Glomerular endothelial cell (primary cell): ENCODE results near the gene CEP57L1. TPM values are rescaled to one million over a fixed set of nuclear protein-coding genes. Genes with fewer than 3 reads are reported as not detected.
"Not testable (repeated sequence)": the region's sequence is repeated elsewhere in the genome, so short reads cannot be mapped to it uniquely, and the experiment has no call there.

ENCODE experiments used
- DNase-seq: peaks from one replicate; pipeline ENCODE4 v3.0.0-alpha.2; 2011; ENCODE audit warnings: low read depth, low spot score; ENCODE audit errors: extremely low read depth
- total RNA-seq: library from RNA; depleted of rRNA; stranded (reverse); fragments of >200 nt; gene quantifications from 2 replicates; pipeline ENCODE4 v1.2.3, GENCODE V29; 2015

CEP57L1 gene
- total RNA-seq, 1 donor from 2014 or later: 17.3 TPM

DNA sequence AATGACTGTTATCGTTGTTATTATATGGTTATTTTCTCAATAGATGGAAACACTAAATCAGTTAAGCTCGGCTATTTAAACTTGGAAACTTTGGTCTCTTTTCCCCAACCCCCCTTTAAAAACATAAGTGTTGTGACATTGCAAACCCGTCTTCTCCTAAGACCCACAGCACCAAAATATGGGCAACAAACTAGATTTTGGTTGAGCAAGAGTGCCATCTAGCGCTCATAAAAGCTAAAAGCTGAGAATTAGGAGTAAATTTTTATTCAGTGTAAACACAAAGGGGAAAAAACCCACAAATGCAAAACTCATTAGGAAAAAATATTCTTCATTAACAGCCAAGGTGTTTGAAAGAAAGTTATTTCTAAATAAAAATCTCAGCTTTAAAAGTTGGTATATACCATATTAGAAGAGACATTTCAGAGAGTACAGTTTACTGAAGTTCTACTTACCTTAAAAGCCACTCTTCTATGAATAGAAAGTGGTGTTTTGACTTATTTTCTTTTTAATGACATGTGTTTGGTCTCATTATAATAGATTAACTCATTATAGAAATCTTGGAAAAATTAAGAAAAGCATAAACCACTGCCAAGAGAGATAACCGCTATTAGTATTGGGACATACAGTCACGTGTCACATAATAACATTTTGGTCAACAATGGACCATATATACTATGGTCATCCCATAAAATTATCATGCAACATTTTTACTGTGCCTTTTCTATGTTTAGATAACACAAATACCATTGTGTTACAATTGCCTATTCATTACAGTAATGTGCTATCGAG lies 21.8 kb upstream of the CEP57L1 start:
- no peak for DNase-seq

DNA sequence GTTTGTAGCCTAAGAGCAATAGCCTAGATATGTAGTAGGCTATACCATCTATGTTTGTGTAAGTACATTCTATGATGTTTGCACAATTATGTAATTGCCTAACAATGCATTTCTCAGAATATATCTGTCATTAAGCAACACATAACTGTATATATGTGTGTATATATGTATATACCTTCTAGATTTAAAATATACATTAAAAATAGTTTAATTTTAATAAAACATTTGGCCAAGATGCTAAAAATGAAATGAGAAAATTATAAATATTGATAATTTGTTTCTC lies 21.2 kb upstream of the CEP57L1 start:
- DNase-seq: no peak

DNA sequence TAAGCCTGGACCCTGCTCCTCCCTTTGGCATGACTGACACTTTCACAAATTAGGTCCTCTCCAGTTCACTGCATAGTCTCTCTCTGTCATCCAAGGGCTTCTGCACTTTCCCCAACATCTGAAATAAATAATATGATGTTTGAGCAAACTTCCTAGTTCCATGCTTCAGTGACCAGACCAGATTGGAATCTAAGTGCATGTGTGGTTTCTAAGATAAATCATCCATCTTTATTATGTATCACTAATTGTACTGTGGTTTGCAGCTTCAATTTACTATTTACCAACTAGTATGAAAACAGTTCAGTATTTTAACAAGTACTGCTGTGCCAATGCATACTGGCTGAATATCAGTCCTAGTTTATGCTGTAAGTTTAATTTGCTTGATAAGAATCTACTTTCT lies 19.4 kb upstream of the CEP57L1 start:
- DNase-seq: no peak

DNA sequence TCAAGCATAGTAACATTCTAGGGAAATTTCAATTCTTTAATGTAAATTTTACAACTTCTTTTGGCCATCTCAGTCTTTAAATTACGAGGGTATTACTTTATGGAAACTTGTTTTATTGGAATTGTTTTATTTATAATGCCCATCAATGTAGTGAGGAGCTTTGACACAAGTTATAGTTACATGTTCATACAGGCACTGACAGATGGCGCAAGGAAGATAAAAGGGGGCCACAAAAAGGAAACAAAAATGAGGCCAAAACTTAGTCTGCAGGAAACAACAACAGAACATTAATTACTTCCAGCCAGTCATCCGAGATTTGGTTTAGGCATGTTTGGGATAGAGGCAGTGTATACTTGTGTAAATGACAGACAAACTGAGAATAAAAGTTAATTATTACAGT lies 18.9 kb upstream of the CEP57L1 start:
- no peak for DNase-seq

DNA sequence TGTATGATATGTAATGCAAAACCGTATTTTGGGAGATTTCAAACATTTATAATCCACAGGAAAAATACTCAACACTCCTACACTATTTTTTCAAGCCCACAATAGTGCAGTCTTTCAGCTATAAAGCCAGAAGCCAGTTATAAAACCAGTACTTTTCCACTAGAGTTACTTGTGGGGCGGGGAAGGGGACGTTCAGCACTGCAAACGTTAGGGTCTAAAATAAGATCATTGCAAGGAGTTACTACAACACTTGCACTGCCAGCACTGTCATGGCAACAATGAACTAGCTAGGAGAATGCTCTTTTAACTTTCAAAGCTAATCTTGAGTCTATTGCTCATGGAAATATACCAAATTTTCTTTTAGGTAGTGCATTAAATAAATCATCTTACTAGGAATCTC lies 15.3 kb upstream of the CEP57L1 start:
- DNase-seq: no peak

DNA sequence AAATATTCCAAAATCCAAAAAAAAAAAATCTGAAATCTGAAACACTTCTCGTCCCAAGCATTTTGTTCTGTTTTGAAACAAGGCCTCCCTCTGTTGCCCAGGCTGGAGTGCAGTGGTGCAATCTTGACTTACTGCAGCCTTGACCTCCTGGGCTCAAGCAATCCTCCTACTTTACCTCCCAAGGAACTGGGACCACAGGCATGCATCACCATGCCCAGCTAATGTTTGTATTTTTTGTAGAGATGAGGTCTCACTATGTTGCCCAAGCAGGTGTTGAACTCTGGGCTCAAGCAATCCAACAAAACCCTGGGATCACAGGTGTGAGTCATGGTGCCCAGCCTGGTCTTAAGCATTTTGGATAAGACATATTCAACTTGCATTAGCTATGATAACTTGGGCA lies 14.3 kb upstream of the CEP57L1 start:
- no peak for DNase-seq

DNA sequence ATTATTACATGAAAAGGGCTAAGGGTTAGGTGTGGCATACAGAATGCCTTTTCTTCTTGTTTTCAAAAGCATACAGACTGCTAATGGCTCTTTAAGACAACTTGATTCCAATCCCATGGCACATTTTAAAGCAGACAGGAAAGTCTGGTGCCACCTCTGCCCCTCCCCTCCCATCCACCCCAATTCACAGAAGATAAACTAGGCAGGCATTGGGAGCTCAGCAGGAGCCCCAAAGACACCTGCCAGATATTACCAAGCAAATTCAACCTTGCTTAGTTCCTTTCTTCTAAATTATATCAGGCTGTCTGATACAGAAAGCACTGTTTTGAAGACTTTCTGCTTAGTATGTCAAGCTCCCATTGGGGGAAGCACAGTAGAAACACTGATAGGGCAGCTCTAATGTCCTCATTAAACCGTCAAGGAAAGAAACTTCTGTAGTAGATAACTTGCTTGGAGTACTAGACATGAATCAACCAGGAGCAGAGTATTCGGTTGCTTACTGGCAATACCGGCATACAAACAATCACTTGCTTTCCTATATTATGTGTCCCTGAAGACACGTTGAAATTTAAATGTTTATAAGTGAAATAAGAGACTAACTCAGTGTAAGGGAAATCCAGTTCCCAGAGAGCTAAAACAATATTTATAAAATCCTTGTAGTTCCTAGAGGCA lies 13.7 kb upstream of the CEP57L1 start:
- no peak for DNase-seq

DNA sequence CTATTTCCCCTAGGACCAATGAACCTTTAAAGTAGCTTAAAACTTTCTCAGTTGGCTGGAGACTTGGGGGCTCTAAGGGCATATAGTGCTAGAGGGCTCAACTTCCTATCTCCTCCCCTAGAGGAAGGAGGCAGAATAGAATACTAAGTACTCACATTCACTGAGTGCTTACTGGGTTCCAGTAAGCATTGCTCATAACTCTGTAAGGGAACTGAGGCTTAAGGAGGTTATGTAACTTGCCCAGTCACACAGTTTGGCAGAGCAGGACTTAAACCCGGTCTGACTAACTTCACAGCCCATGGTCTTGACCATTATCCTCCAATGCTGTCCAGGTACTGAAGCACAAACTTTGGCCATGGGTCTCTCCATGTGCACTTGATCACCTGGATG lies 13.1 kb upstream of the CEP57L1 start:
- no peak for DNase-seq

DNA sequence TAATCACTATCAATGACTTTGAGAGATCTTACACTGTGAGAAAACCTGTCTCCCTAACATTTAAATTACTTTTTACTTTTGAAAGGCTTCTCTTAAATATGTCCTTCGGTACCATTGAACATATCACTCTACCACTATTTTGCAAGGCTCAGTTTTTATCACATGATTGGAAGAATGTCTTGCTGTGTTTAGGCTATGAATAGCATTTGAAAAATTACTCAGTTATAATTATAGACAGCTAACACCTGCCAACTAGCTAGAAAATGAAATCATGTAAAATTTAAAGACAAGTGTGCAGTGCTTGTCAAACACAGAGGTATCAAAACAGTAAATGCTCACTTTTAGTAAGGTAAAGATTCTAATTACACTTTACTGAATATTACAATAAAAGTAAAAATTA lies 11.7 kb upstream of the CEP57L1 start:
- no peak for DNase-seq

DNA sequence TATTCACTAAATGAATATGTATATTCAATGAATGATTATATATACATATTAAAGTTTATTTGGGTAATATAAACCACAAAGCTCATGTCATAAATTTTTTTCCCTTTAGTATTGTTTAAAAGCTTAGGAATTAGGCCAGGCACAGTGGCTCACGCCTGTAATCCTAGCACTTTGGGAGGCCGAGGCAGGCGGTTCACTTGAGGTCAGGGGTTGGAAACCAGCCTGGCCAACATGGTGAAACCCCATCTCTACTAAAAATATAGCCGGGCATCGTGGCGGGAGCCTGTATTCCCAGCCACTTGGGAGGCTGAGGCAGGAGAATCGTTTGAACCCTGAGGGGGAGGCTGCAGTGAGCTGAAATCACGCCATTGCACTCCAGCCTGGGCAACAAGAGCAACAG lies 11.2 kb upstream of the CEP57L1 start:
- DNase-seq: not testable (repeated sequence)

DNA sequence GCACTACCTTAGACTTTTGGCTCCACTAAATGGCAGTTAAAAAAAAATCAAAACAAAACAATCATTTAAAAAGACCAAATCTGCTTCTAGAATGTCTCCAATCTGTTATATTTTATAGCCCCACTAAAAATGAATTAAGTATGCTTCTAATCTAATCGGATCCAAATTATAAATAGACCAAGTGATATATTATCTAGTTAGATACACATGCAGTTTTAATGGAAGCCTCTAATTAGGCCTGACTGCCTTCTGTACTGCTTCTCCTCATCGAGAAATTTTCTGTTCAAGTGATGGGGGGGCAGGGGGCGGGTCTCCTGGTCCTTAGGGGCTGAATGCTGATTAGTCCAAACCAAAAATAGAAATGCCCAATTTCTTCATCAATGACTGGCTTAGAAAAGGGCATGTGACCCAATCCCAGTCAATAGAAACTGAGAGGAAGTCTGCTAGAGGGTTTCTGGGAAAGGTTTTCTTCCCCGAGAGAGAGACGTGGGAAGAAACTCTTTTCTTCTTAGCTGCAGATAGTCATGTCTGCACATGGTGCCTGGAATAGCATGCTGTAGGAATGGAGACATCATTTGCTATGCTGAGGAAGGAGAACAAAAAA lies 7.5 kb upstream of the CEP57L1 start:
- DNase-seq: no peak

DNA sequence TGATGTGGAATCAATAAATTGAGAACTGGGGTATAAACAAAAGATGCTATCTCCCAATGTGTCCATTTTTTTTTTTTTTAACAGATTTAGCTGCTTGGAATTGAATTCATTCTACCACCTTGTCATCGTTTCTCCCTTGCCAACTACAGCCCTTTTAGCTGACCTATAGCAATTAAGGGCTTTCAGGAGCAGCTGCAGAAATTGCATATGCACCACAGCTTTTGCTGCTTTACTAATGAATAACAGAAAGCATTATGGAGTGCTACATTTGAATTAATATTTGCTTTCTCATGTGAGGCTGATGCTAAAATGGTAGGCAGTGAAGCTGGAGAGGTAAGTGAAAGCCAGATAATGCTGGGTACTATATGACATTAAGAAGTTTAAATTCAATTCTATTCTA lies 6.3 kb upstream of the CEP57L1 start:
- no peak for DNase-seq

DNA sequence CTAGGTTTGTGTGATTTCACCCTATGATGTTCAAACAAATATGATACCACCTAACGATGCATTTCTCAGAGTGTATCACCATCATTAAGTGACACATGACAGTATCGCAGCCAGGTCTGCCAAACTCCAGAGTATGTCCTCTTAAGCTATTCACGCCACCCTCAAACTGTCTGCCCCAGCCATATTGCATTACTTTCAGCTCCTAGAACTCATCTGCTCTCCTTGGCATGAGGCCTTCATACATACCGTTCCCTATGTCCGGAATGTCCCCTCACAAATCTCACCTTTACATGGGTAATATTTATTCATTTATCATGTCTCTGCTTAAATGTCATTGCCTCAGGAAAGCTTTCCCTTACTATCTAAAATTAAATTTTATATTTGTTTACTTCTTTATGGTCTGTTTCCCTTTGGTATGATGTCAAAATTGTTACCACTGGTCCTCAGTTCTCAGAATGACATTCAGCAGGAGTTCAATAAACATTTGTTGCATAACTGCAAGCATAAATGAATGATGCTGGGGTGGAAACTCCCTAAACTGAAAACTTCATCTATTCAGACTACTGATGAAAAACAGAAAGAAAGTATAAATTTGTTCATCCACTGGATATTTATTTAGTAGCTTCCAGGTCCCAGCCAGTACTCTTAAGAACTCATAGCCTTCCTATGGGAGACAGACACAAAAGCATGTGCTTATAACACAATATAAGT lies 3.8 kb upstream of the CEP57L1 start:
- DNase-seq: no peak

DNA sequence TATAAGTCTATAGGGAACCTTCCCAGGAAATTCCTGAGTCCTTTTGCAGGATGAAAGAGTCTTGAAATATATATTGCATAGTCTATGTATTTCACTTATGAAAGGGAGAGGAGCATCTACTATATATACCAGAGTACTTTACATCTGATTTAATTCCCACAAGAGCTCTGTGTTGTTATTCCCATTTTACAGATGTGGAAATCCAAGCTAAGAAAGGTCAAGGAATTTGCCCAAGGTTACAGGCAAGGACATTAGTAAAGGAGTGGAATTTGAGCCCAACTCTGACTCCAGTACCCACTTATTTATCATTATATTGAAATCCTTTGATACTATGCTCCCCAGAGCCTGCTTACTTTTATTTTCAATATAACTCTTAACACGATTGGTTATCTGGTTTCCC lies 3.2 kb upstream of the CEP57L1 start:
- DNase-seq: no peak

DNA sequence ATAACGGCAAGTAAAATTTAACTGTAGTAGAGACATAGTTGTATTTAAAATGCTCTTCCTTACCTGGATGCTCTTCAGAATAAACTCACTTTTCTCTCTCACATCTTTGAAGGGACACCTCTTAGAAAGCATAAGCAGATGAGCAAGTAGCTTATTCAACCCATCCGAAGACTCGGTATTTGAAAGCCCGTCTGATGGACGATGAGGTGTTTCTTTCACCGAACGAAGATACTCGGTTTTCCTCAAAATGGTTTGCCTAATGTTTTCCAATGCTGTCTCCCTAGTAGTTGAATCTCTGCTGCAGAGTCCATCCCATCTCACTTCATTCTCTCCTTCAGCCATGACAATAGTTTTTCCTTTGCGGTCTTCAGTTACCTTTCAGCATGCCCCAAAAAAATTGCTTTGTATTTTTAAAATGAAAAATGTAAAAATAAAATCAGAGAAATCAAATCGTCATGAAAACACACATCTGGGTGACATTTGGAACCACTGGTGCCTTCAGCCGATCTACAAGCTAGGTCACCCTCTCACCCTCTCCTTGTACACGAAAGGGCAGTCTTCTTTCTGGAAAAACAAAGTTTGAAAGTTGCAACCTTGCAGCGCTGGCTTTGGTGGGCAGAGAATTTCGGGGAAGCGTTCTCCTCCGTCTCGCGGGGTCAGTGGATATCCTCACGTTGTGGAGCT lies 1.4 kb upstream of the CEP57L1 start:
- DNase-seq: no peak

DNA sequence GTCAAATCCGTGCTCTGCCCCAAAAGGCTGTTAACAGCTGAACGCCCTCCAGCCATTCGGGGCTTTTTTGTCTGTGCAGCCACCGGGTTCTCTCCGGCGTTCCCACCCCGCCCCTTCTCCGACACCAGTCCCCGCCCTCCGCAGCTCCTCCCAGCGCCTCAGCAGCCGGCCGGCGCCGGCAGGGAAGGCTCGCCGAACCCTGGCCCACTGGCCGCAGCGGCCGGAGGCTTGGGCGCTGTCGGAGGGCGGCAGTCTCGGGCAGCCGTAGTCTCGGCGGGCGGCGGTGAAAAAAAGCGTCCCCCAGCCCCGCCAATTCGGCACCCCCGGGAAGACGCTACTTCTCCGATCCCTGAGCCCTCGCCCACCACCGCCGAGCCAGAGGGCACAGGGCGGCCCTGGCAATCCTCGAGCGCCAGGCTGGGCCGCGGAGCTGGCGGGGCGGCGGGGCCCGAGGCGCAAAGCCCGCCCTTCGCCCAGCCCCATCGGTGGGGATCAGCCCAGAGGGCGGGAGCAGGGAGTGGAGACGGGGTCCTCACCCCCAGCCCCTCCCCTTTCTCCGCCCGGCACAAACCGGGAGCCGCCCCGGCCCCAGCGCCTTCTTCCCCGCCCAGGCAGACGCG lies 781 bp upstream of the CEP57L1 start, which contains the start of gene SESN1:
TSS of gene SESN1 (minus strand) at position 431 of the 620 bp plus-strand sequence. CDS start 773 bp downstream, outside the sequence.
- DNase-seq: no peak

DNA sequence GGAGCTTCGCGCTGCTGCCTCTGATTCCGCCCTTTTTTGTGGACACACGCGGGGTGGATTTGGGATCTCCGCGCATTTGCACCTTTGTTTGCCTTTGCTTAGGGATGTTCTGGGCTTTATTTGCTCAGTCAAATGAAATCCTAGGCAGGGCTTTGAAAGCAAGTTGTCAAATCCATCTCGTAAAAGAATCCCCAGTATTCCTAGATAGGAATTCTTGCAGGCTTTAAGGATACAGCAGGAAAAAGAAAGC lies 453 bp downstream of the CEP57L1 start:
- no peak for DNase-seq

DNA sequence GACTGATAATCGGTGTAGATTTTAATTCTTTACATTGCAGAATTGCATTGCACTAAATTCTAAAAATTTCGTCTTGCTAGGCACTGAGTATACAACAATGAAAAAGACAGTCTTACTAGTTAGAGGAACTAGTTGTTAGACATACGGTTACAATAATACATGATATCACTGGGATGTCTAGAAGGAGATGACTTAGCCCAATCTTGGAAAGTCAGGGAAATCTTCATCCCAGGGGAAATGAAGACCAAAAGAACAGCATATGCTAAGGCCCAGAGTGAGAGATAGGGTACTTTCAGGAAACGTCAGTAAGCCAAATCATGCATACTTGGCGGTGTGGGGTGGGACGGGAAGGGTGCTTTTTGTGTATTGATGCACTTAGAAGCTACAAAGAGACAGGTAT lies 901 bp downstream of the CEP57L1 start:
- DNase-seq: no peak

DNA sequence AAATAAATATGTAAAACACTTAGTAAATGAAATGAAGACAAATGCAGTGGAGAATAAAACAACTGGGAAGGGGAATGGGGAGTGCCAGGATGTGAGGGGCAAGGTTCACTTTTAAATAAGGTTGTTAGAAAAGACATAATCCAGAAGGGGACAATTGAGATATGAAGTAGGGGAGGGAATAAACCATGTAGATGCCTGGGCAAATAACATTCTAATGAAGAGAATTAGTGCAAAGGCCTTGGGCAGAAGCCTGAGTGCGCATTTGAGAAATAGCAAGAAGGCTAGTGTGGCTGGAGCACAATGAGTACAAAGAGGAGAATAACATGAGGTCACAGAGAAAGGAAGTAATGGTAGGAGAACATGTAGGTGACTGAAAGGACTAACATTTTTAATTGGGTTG lies 2.4 kb downstream of the CEP57L1 start:
- no peak for DNase-seq

DNA sequence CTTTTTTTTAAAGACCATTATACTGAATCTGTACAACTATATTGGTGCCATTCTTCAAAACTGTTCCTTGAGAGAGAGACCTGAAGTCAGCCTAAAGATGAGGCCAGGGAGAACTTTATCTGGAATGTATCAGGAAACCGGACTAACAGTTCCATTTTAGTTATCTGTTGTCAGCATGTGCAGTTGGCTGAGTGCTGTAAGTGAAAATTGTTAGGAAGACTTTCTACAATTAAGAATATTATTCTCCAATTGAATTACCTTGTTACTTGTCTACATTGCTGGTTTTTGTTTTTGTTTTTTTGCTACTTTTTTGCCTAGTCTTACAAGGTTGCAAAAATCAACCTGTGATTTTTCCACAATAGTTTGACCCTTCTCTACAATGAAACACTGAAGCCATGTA lies 7.5 kb downstream of the CEP57L1 start:
- no peak for DNase-seq

DNA sequence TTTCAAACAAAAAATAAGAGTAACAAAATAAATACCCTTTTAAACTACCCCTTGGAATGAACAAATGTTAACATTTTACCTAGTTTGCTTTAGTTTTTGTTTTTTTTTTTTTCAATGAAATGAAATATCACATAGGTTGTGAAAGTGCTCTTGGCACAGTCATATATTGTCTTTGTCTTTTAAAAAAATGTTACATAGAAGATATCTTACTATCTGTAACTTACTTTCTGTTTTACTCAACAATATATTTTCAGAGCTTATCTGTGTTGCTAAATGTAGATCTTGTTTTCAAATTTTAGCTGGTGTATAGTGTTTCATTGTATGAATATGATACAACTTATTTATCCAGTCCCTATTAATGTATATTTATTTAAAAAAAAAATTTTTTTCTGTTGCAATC lies 8.6 kb downstream of the CEP57L1 start:
- DNase-seq: no peak
